ENCODE results near the gene RANBP10. TPM values are rescaled to one million over a fixed set of nuclear protein-coding genes. Genes with fewer than 3 reads are reported as not detected.

Gene RANBP10
- total and polyA plus RNA-seq, 2 experiments from 2014 or later, result 9.0 to 13.6 TPM

DNA sequence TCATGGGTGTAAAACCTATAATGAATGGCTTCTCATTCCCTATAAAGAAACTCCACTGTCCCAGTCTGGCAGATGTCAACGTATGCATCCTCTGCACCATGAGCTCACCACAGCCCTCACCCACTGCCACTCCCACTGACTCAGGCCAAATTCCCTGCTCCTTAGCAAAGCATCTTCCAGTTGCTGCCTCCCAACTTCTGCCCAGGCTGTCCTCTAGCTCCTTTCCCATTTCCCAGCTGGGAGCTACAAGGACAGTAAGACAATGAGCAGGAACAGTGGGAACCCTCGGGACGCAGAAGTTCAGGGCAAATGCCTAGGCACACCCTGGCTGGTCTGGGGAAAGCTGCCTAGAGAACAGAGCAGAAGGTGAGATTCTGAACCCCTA is 26.7 kb upstream of the RANBP10 start:
- Histone ChIP-seq H3K9me2 (ENCODE audit: insufficient read depth) (no peaks in the 10 kb centered on the region), H3F3A (replicated peaks; ENCODE audit: low read depth) (no peaks in the 10 kb centered on the region), H3K79me2 (replicated peaks; ENCODE audit: insufficient read depth) (no peaks in the 10 kb centered on the region; the same call in 1 of the 2 replicates), H3K4me2 (peak overlapping the region; percentile 99), H3K27me3 (ENCODE audit: insufficient read depth) (no peaks in the 10 kb centered on the region), H3K36me3 (ENCODE audit: insufficient read depth) (no peaks in the 10 kb centered on the region), H2AFZ (peak overlapping the region; percentile 84), H3K27ac (ENCODE audit: low read depth) (no peak overlapping the region), H3K4me1 (ENCODE audit: insufficient read depth) (0 out of 2 replicates have a peak, but pooled peaks cover 3% of the 10 kb centered on the region), H3K4me3 (peak overlapping the region; percentile 92), H4K20me1 (replicated peaks; ENCODE audit: insufficient read depth) (0 out of 2 replicates have a peak, but pooled peaks cover 3% of the 10 kb centered on the region)
- Mint-ChIP-seq H3K9me3 (no peaks in the 10 kb centered on the region), H3K27me3 (ENCODE audit: insufficient read depth, low read depth, poor library complexity) (peaks cover 9% of the 10 kb centered on the region), H3K27ac (no peak overlapping the region), H3K4me3 (peak overlapping the region; percentile 84), H3K4me1 (peaks cover 10% of the 10 kb centered on the region), H3K36me3 (ENCODE audit: low read depth) (peaks cover 26% of the 10 kb centered on the region)
- DNase-seq (ENCODE audit: low spot score) (no peak), ATAC-seq (no peak; the same call in 2 of the 3 replicates)
- TF ChIP-seq JUNB (IDR thresholded peaks at IDR 0.05; ENCODE audit: unreplicated experiment), result no peak
- TF ChIP-seq NANOG (IDR thresholded peaks at IDR 0.05; ENCODE audit: borderline replicate concordance), result no peak
- TF ChIP-seq CREB1 (CRISPR knock-in tag; IDR thresholded peaks at IDR 0.05; ENCODE audit: low read depth), result no peak
- no peak for TF ChIP-seq EZH2 (IDR thresholded peaks at IDR 0.05; ENCODE audit: low read depth, unreplicated experiment)
- no peak for TF ChIP-seq EZH2phosphoT487 (IDR thresholded peaks at IDR 0.05; ENCODE audit: unreplicated experiment)
- TF ChIP-seq ZNF331 (CRISPR knock-in tag; IDR thresholded peaks at IDR 0.05; ENCODE audit: low read depth), result no peak
- no peak for TF ChIP-seq CTCF (conservative IDR thresholded peaks at IDR 0.05; ENCODE audit: low read depth in 2 of 2)
- no peak for TF ChIP-seq STAT1 (IDR thresholded peaks at IDR 0.05; ENCODE audit: unreplicated experiment)
- TF ChIP-seq ZNF114 (CRISPR knock-in tag; IDR thresholded peaks at IDR 0.05), result no peak
- TF ChIP-seq REST (IDR thresholded peaks at IDR 0.05; ENCODE audit: unreplicated experiment), result no peak
- TF ChIP-seq, protein P1, sequence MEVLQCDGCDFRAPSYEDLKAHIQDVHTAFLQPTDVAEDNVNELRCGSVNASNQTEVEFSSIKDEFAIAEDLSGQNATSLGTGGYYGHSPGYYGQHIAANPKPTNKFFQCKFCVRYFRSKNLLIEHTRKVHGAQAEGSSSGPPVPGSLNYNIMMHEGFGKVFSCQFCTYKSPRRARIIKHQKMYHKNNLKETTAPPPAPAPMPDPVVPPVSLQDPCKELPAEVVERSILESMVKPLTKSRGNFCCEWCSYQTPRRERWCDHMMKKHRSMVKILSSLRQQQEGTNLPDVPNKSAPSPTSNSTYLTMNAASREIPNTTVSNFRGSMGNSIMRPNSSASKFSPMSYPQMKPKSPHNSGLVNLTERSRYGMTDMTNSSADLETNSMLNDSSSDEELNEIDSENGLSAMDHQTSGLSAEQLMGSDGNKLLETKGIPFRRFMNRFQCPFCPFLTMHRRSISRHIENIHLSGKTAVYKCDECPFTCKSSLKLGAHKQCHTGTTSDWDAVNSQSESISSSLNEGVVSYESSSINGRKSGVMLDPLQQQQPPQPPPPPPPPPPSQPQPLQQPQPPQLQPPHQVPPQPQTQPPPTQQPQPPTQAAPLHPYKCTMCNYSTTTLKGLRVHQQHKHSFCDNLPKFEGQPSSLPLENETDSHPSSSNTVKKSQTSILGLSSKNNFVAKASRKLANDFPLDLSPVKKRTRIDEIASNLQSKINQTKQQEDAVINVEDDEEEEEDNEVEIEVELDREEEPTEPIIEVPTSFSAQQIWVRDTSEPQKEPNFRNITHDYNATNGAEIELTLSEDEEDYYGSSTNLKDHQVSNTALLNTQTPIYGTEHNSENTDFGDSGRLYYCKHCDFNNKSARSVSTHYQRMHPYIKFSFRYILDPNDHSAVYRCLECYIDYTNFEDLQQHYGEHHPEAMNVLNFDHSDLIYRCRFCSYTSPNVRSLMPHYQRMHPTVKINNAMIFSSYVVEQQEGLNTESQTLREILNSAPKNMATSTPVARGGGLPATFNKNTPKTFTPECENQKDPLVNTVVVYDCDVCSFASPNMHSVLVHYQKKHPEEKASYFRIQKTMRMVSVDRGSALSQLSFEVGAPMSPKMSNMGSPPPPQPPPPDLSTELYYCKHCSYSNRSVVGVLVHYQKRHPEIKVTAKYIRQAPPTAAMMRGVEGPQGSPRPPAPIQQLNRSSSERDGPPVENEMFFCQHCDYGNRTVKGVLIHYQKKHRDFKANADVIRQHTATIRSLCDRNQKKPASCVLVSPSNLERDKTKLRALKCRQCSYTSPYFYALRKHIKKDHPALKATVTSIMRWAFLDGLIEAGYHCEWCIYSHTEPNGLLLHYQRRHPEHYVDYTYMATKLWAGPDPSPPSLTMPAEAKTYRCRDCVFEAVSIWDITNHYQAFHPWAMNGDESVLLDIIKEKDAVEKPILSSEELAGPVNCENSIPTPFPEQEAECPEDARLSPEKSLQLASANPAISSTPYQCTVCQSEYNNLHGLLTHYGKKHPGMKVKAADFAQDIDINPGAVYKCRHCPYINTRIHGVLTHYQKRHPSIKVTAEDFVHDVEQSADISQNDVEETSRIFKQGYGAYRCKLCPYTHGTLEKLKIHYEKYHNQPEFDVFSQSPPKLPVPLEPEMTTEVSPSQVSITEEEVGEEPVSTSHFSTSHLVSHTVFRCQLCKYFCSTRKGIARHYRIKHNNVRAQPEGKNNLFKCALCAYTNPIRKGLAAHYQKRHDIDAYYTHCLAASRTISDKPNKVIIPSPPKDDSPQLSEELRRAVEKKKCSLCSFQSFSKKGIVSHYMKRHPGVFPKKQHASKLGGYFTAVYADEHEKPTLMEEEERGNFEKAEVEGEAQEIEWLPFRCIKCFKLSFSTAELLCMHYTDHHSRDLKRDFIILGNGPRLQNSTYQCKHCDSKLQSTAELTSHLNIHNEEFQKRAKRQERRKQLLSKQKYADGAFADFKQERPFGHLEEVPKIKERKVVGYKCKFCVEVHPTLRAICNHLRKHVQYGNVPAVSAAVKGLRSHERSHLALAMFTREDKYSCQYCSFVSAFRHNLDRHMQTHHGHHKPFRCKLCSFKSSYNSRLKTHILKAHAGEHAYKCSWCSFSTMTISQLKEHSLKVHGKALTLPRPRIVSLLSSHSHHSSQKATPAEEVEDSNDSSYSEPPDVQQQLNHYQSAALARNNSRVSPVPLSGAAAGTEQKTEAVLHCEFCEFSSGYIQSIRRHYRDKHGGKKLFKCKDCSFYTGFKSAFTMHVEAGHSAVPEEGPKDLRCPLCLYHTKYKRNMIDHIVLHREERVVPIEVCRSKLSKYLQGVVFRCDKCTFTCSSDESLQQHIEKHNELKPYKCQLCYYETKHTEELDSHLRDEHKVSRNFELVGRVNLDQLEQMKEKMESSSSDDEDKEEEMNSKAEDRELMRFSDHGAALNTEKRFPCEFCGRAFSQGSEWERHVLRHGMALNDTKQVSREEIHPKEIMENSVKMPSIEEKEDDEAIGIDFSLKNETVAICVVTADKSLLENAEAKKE (CRISPR knock-in tag; IDR thresholded peaks at IDR 0.05), result no peak
- no peak for TF ChIP-seq POLR2AphosphoS5 (IDR thresholded peaks at IDR 0.05; ENCODE audit: low read depth)
- TF ChIP-seq ETS1 (IDR thresholded peaks at IDR 0.05), result no peak
